HG03097 (cell line): ENCODE measurements around the gene LITAFD.

Experiments
- ATAC-seq: cut with Tn5 transposase; IDR thresholded peaks from one replicate; pipeline ENCODE4 v1.9.1; 2021; ENCODE audit not compliant: unreplicated experiment, low FRiP score

The LITAFD gene

GRCh38 chr16:8855051-8855786 lies 26.9 kb upstream of the LITAFD start:
- no peak for ATAC-seq

- ATAC-seq, result no peak
Measured at GRCh38 chr16:8855972-8856371, 26.2 kb upstream of the LITAFD start.

- ATAC-seq, result no peak
Measured at GRCh38 chr16:8858994-8859912, 22.9 kb upstream of the LITAFD start.

- ATAC-seq, result no peak
Measured at GRCh38 chr16:8859913-8860881, 22.0 kb upstream of the LITAFD start.

- no peak for ATAC-seq
Measured at GRCh38 chr16:8861563-8862308, 20.4 kb upstream of the LITAFD start.

GRCh38 chr16:8862309-8863130 lies 19.6 kb upstream of the LITAFD start:
- ATAC-seq, result no peak

- ATAC-seq, result no peak
Measured at GRCh38 chr16:8863594-8864424, 18.3 kb upstream of the LITAFD start.

- no peak for ATAC-seq
Measured at GRCh38 chr16:8864480-8865110, 17.6 kb upstream of the LITAFD start.

- ATAC-seq, result no peak
Measured at GRCh38 chr16:8865145-8865882, 16.8 kb upstream of the LITAFD start.

- no peak for ATAC-seq
Measured at GRCh38 chr16:8866118-8866883, 15.8 kb upstream of the LITAFD start.

GRCh38 chr16:8866884-8867215 lies 15.3 kb upstream of the LITAFD start:
- no peak for ATAC-seq

- ATAC-seq, result no peak
Measured at GRCh38 chr16:8867216-8867931, 14.8 kb upstream of the LITAFD start.

GRCh38 chr16:8867932-8868415 lies 14.2 kb upstream of the LITAFD start:
- ATAC-seq, result no peak

- ATAC-seq, result peak; percentile 60
Measured at GRCh38 chr16:8868416-8869211, 13.5 kb upstream of the LITAFD start, which contains the start of gene CARHSP1. CARHSP1 (minus strand) TSS chr16:8869006; CDS start chr16:8859328, 9,678 bp downstream.
